CD4-positive, alpha-beta T cell treated with Interleukin-6 at 100 ng/mL for 8 hours (primary cell): Measurements from ENCODE around the gene SKOR2.

Source experiments
- DNase-seq: peaks from one replicate; pipeline ENCODE4 v3.0.0-alpha.2; 2020; ENCODE audit warnings: mixed read lengths, low spot score

Gene SKOR2

GRCh38 chr18:47260120-47260923, 8.9 kb upstream of the SKOR2 start:
- DNase-seq: no peak

- no peak for DNase-seq
Observed at GRCh38 chr18:47254341-47254939, 3.0 kb upstream of the SKOR2 start.

GRCh38 chr18:47253101-47253654, 1.7 kb upstream of the SKOR2 start:
- no peak for DNase-seq

- no peak for DNase-seq
Observed at GRCh38 chr18:47250391-47251046, 941 bp downstream of the SKOR2 start.

GRCh38 chr18:47249314-47249981, 2.0 kb downstream of the SKOR2 start:
- DNase-seq: no peak

GRCh38 chr18:47248604-47249313, 2.7 kb downstream of the SKOR2 start:
- no peak for DNase-seq

GRCh38 chr18:47248115-47248603, 3.3 kb downstream of the SKOR2 start:
- no peak for DNase-seq

- no peak for DNase-seq
Observed at GRCh38 chr18:47247416-47248114, 3.9 kb downstream of the SKOR2 start.

GRCh38 chr18:47247036-47247415, 4.4 kb downstream of the SKOR2 start:
- DNase-seq: no peak

GRCh38 chr18:47246027-47246971, 5.2 kb downstream of the SKOR2 start:
- no peak for DNase-seq

- no peak for DNase-seq
Observed at GRCh38 chr18:47244086-47244485, 7.4 kb downstream of the SKOR2 start.

GRCh38 chr18:47235096-47235495, 16.4 kb downstream of the SKOR2 start:
- DNase-seq: no peak

- no peak for DNase-seq
Observed at GRCh38 chr18:47226660-47227059, 24.8 kb downstream of the SKOR2 start.

- peak; percentile 2 for DNase-seq
Observed at GRCh38 chr18:47215554-47216138, 35.8 kb downstream of the SKOR2 start.

GRCh38 chr18:47209171-47209570, 42.3 kb downstream of the SKOR2 start:
- DNase-seq: no peak

- DNase-seq: no peak
Observed at GRCh38 chr18:47206945-47207637, 44.4 kb downstream of the SKOR2 start.

- DNase-seq: peak; percentile 37
Observed at GRCh38 chr18:47204908-47205522, 46.4 kb downstream of the SKOR2 start.
